ENCODE data around the gene SOWAHB. TPM values are rescaled to one million over a fixed set of nuclear protein-coding genes. Genes with fewer than 3 reads are reported as not detected.

Gene SOWAHB
- total and polyA plus RNA-seq, 11 donors: 0.07 to 0.21 TPM; not detected in 9

- no peak for TF ChIP-seq CTCF (IDR thresholded peaks at IDR 0.05)
- TF ChIP-seq POLR2A (IDR thresholded peaks at IDR 0.05): no peak
- 90 to 97% (median 92%) methylated on average over 2 of the region's 2 CpGs for WGBS, 4 donors
- H3K27me3 ChIP-seq: no peaks in the 10 kb centered on the region
- H3K4me1 ChIP-seq: no peaks in the 10 kb centered on the region
- H3K9me3 ChIP-seq: no peaks in the 10 kb centered on the region
- H3K36me3 ChIP-seq: no peaks in the 10 kb centered on the region
- DNase-seq: no peak
- no peak for ATAC-seq
- H3K4me3 ChIP-seq: no peak overlapping the region
- intact Hi-C loops (cut with DNase I): no loop called here
- H3K27ac ChIP-seq: no peak overlapping the region
Observed at GRCh38 chr4:76930685-76931084, 32.7 kb upstream of the SOWAHB start.

GRCh38 chr4:76926841-76927240, 28.9 kb upstream of the SOWAHB start:
- H3K4me3 ChIP-seq: no peak overlapping the region
- no peak for ATAC-seq
- 82 to 98% (median 94%) methylated on average over 6 of the region's 6 CpGs for WGBS, 4 donors
- no peak for DNase-seq
- TF ChIP-seq CTCF (IDR thresholded peaks at IDR 0.05): no peak
- no peak for TF ChIP-seq POLR2A (IDR thresholded peaks at IDR 0.05)
- H3K27ac ChIP-seq: no peak overlapping the region
- intact Hi-C loops (cut with DNase I): no loop called here
- no peaks in the 10 kb centered on the region for H3K9me3 ChIP-seq
- H3K27me3 ChIP-seq: no peaks in the 10 kb centered on the region
- H3K4me1 ChIP-seq: no peaks in the 10 kb centered on the region
- no peaks in the 10 kb centered on the region for H3K36me3 ChIP-seq

- DNase-seq (no peak), ATAC-seq (no peak)
- no peaks in the 10 kb centered on the region for H3K27me3 ChIP-seq
- no peak overlapping the region for H3K27ac ChIP-seq
- H3K9me3 ChIP-seq: no peaks in the 10 kb centered on the region
- H3K4me3 ChIP-seq: no peak overlapping the region
- WGBS, 4 donors: 89 to 98% (median 96%) methylated on average over 5 of the region's 5 CpGs
- no peaks in the 10 kb centered on the region for H3K36me3 ChIP-seq
- H3K4me1 ChIP-seq: no peaks in the 10 kb centered on the region
- TF ChIP-seq CTCF (IDR thresholded peaks at IDR 0.05): no peak
- no peak for TF ChIP-seq POLR2A (IDR thresholded peaks at IDR 0.05)
- intact Hi-C loops (cut with DNase I): no loop called here
Observed at GRCh38 chr4:76923619-76924357, 25.8 kb upstream of the SOWAHB start.

GRCh38 chr4:76920715-76921114, 22.8 kb upstream of the SOWAHB start:
- DNase-seq: no peak
- no peak for ATAC-seq
- Histone ChIP-seq H3K27me3 (no peaks in the 10 kb centered on the region), H3K27ac (no peak overlapping the region), H3K9me3 (no peaks in the 10 kb centered on the region), H3K4me1 (no peaks in the 10 kb centered on the region), H3K4me3 (no peak overlapping the region), H3K36me3 (no peaks in the 10 kb centered on the region)
- intact Hi-C loops (cut with DNase I): no loop called here
- no peak for TF ChIP-seq CTCF (IDR thresholded peaks at IDR 0.05)
- no peak for TF ChIP-seq POLR2A (IDR thresholded peaks at IDR 0.05)
